Ascending aorta (tissue), 2 donors: ENCODE data around the gene MAEA. TPM values are rescaled to one million over a fixed set of nuclear protein-coding genes. Genes with fewer than 3 reads are reported as not detected.

Experiments
- DNase-seq, 2 donors: peaks; one replicate each; pipeline ENCODE4 v3.0.0-alpha.2; 2019; ENCODE audit warnings: low spot score in 2 of 2
- H3K27ac ChIP-seq, 2 donors: fragments of 200-600 bp; sonication (generic); one replicate each; pipeline ENCODE4 v1.5.1; 2016 to 2017; ENCODE audit warnings: mild to moderate bottlenecking in 1 of 2
- H3K27me3 ChIP-seq: fragments of 200-600 bp; sonication (generic); one replicate; pipeline ENCODE4 v1.5.1; 2017
- H3K36me3 ChIP-seq, 2 donors: fragments of 200-600 bp; sonication (generic); one replicate each; pipeline ENCODE4 v1.5.1; 2016
- H3K4me1 ChIP-seq, 2 donors: fragments of 200-600 bp; sonication (generic); one replicate each; pipeline ENCODE4 v1.5.1; 2016 to 2017; ENCODE audit warnings: mild to moderate bottlenecking in 1 of 2
- H3K4me3 ChIP-seq, 2 donors: fragments of 200-600 bp; sonication (generic); one replicate each; pipeline ENCODE4 v1.5.1; 2016 to 2017; ENCODE audit warnings: mild to moderate bottlenecking in 1 of 2
- H3K9me3 ChIP-seq, 2 donors: fragments of 200-600 bp; sonication (generic); one replicate each; pipeline ENCODE4 v1.5.1; 2016
- intact Hi-C: fragments of 100-400 bp; cut with DNase I; formaldehyde crosslinking; loops from one replicate; pipeline ENCODE4 v1.15.1; 2023
- total RNA-seq: library from RNA; depleted of rRNA; stranded (reverse); fragments of >200 nt; gene quantifications from one replicate; pipeline ENCODE4 v1.1.0, GENCODE V29; 2016
- TF ChIP-seq, protein P1 (sequence below), 3 experiments: fragments of 200-600 bp in 2 of 3; fragments of 450-650 bp in 1 of 3; sonication (generic) in 2 of 3; IDR thresholded peaks; one replicate each; pipeline ENCODE4 v1.5.1; 2016 to 2019; ENCODE audit warnings: antibody characterized with exemption in 3 of 3, mild to moderate bottlenecking in 1 of 3, moderate library complexity in 1 of 3

MAEA gene
- total RNA-seq, 1 donor from 2014 or later, result 56.3 TPM

DNA sequence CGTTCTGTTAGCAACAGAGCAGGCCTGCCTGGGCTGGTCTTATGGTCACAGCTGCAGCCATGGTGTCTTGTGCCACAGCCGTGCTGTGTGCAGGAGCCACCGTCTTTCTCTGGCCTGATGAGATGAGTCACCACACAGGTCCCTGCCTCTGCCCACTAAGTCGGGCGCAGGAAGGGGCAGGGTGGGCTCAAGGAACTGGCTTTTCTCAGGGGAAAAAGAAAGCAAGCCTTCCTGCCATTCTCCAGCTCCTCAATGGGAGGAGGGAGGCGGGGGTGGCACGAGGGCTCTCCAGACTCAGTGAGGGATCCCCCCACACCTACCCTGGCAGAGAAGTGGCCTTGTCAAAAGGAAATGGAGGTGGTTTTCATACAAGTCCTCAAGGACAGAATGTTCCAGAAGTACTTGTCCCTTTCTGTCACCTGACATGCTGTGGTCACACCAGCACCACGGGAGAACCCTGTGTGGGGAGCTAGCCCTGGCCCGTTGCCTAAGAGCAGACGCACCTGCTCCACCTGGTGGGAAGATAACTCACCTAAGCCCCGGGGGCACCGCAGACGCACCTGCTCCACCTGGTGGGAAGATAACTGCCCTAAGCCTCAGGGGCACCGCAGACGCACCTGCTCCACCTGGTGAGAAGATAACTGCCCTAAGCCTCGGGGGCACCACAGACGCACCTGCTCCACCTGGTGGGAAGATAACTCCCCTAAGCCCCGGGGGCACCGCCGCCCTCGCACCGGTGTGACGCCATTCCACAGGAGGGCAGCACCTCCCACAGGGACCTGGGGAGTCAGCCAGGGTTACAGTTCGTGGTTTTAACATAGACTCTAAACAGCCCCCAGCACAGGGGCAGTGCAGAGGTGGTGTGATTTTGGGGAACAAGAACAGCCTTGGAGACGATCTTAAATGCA is 75.8 kb downstream of the MAEA start:
- DNase-seq, result no peak
- intact Hi-C loops, result no loop called here
- TF ChIP-seq, protein P1, sequence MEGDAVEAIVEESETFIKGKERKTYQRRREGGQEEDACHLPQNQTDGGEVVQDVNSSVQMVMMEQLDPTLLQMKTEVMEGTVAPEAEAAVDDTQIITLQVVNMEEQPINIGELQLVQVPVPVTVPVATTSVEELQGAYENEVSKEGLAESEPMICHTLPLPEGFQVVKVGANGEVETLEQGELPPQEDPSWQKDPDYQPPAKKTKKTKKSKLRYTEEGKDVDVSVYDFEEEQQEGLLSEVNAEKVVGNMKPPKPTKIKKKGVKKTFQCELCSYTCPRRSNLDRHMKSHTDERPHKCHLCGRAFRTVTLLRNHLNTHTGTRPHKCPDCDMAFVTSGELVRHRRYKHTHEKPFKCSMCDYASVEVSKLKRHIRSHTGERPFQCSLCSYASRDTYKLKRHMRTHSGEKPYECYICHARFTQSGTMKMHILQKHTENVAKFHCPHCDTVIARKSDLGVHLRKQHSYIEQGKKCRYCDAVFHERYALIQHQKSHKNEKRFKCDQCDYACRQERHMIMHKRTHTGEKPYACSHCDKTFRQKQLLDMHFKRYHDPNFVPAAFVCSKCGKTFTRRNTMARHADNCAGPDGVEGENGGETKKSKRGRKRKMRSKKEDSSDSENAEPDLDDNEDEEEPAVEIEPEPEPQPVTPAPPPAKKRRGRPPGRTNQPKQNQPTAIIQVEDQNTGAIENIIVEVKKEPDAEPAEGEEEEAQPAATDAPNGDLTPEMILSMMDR (IDR thresholded peaks at IDR 0.05), result no peak
- Histone ChIP-seq H3K4me1 (no peaks in the 10 kb centered on the region), H3K36me3 (peaks cover 7 to 23% of the 10 kb centered on the region in 2 donors), H3K27me3 (no peaks in the 10 kb centered on the region), H3K4me3 (no peak overlapping the region), H3K9me3 (no peaks in the 10 kb centered on the region), H3K27ac (no peak overlapping the region)

DNA sequence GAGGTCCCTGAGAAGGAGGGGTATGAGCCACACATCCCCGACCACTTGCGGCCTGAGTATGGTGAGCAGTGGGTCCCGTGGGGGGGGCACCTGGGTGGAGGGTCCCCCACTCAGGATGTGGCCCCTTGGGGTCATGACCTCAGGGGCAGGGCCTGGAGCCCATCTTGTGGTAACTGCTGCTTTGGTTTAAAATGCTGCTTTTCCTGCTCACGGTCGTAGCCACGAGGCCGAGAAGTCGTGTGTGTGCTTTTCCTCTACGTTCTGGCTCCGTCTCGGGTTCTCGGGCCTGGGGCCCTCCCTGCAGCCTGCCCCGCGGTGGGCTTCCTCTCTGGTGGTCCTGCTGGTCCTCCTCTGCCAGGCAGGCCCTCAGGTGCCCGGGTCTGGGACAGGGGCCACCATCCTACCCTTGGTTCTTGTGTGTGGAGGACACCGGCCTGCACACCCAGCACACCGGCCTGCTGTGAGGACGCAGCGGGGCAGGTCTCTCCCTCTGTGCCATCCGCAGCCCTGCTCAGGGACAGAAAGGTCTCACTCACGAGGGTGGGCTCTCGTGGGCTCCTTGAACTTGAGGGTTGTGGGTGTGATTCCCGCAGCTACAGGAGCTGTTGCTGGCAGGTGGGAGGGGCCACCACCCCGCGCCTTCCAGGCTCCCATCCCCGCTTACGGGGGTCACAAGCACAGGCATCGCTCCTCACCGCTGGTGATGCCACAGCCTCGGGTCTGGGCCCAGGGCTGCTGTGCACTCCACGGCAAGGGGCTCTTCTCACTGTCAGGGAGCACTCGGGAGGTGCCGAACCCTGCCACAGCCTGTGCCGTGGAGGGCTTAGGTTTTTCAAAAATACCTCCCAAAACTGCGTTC is 76.9 kb downstream of the MAEA start:
- peaks cover 7 to 27% of the 10 kb centered on the region in 2 donors for H3K36me3 ChIP-seq
- H3K27me3 ChIP-seq, result no peaks in the 10 kb centered on the region
- TF ChIP-seq, protein P1 (IDR thresholded peaks at IDR 0.05), result no peak
- intact Hi-C loops, result no loop called here
- H3K4me1 ChIP-seq, result no peaks in the 10 kb centered on the region
- no peak overlapping the region for H3K27ac ChIP-seq
- H3K9me3 ChIP-seq, result no peaks in the 10 kb centered on the region
- H3K4me3 ChIP-seq, result no peak overlapping the region
- no peak for DNase-seq

DNA sequence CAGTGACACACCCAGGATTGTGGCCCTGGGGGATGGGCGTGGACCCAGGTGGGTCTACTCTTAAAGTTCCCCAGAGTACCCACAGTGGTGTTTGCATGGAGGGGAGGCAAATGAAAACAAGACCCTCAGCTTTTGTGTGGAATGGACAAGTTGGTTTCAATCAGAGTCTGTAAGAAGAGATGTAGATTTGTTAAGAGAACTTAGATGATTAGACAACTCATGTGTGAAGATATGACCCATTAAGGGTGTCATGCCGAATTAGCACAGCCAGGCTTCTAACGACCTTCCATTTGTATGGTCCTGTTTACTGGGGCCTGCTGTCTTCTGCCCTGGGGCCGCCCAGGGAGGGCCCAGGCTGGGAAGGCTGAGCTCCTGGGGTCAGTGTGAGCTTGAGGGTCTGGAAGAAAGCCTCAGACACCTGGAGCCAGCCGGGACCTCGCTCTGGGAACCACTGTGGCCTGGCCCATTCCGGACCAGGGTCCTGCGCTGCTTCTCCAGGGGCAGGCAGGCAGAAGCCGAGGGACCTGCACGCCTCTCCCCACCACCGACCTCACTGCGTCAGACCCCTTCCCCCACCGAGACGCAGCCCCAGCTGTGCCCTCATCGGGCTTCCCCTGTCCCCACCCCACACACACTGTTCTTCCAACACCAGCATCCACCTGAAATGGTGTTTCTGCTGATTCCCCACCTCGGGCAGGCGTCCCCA is 77.7 kb downstream of the MAEA start:
- Histone ChIP-seq H3K4me1 (no peaks in the 10 kb centered on the region), H3K27me3 (no peaks in the 10 kb centered on the region), H3K36me3 (peaks cover 7 to 29% of the 10 kb centered on the region in 2 donors), H3K4me3 (no peak overlapping the region), H3K27ac (no peak overlapping the region), H3K9me3 (no peaks in the 10 kb centered on the region)
- intact Hi-C loops, result no loop called here
- TF ChIP-seq, protein P1 (IDR thresholded peaks at IDR 0.05), result no peak
- DNase-seq, result no peak

DNA sequence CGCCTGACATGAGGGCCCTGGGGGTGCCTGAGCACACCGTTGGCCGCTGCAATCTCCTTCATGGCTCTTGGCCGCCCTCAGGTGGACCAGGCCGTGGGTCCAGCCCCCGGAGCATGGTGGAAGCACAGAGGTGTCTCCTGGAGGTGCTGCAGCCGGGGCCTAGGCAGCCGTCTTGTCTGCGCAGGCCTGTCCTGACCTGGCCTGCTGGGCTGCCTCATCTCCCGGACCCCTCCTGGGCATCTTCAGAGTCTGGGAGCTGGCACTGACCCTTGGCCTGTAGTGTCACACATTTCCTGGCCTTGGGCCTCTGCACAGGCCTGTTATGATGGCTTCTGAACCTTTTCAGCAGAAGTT is 78.2 kb downstream of the MAEA start:
- TF ChIP-seq, protein P1 (IDR thresholded peaks at IDR 0.05), result no peak
- DNase-seq, result no peak
- Histone ChIP-seq H3K4me3 (no peak overlapping the region), H3K4me1 (no peaks in the 10 kb centered on the region), H3K27me3 (no peaks in the 10 kb centered on the region), H3K9me3 (no peaks in the 10 kb centered on the region), H3K36me3 (peaks cover 7 to 33% of the 10 kb centered on the region in 2 donors), H3K27ac (no peak overlapping the region)
- intact Hi-C loops, result no loop called here

DNA sequence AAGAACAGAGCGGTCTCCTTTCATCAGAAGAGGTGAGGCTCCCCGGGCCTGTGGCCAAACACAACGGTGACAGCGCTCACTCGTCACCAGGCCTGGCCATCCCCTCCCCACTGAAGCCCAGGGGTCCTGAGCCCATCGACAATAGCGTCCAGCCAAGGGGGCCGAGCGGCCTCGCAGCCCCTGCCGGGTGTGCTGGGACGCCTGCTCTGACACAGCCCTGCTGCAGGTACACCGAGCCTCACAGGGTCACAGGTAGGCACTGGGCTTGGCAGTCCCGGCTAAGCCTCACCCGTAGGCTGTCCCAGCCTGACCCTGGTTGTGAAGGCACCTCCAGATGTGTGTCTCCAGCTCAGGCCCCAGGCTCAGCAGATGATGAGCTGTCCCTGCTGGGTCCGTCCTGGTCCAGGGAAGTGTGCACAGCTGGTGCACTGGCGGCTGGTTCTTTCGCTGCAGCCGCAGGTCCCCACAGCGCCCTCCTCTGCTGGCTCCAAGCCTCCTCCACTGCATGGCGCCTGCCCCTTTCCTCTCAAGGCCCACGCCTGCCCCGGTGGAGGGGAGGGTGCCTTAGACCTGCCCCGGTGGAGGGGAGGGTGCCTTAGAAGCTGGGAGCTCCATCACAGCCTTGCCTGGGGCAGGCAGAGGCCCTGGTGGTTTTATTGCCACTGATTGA is 78.9 kb downstream of the MAEA start:
- H3K36me3 ChIP-seq, result peaks cover 7 to 39% of the 10 kb centered on the region in 2 donors

More for the DNA sequence above, 78.9 kb downstream of the MAEA start:
- Histone ChIP-seq H3K4me1 (no peaks in the 10 kb centered on the region), H3K9me3 (no peaks in the 10 kb centered on the region), H3K27me3 (no peaks in the 10 kb centered on the region), H3K27ac (no peak overlapping the region), H3K4me3 (no peak overlapping the region)
- intact Hi-C loops, result no loop called here
- TF ChIP-seq, protein P1 (IDR thresholded peaks at IDR 0.05), result no peak
- no peak for DNase-seq
